Adrenal gland (tissue), 12 donors: ENCODE data around the gene BBLN. TPM values are rescaled to one million over a fixed set of nuclear protein-coding genes. Genes with fewer than 3 reads are reported as not detected.

Experiments
- DNase-seq, 7 donors: peaks; one replicate each; pipeline ENCODE4 v3.0.0-alpha.2; 2019 to 2020
- H3K27ac ChIP-seq, 5 donors: fragments of 200-600 bp; sonication (generic) in 4 of 5; 1 replicate in 3 of 5; 2 replicates in 2 of 5; pipeline versions ENCODE4 v1.5.1 to v1.8.0; 2016 to 2020; ENCODE audit warnings: mild to moderate bottlenecking in 1 of 5
- H3K27me3 ChIP-seq: fragments of 200-600 bp; 2 replicates; pipeline ENCODE4 v1.8.0; 2021
- H3K36me3 ChIP-seq, 2 donors: fragments of 200-600 bp; replicated peaks in 1 of 2; 1 replicate in 1 of 2; 2 replicates in 1 of 2; pipeline versions ENCODE4 v1.5.1 to v1.8.0; 2018 to 2022
- H3K4me1 ChIP-seq, 2 donors: fragments of 200-600 bp; replicated peaks in 1 of 2; 1 replicate in 1 of 2; 2 replicates in 1 of 2; pipeline versions ENCODE4 v1.5.1 to v1.8.0; 2018 to 2021
- H3K4me3 ChIP-seq, 4 donors: fragments of 200-600 bp; sonication (generic) in 3 of 4; one replicate each; pipeline ENCODE4 v1.5.1; 2016 to 2018
- H3K9me3 ChIP-seq, 3 donors: fragments of 200-600 bp; sonication (generic) in 1 of 3; replicated peaks in 1 of 3; 1 replicate in 2 of 3; 2 replicates in 1 of 3; pipeline versions ENCODE4 v1.5.1 to v1.8.0; 2016 to 2021
- POLR2A ChIP-seq, 2 donors: fragments of 450-650 bp; IDR thresholded peaks; one replicate each; pipeline ENCODE4 v1.6.1; 2017; ENCODE audit warnings: antibody characterized with exemption in 2 of 2, mild to moderate bottlenecking in 2 of 2, moderate library complexity in 1 of 2
- WGBS, 4 donors: extraction: QIAGEN DNeasy Blood & Tissue Kit in 2 of 4; methylation state at CpG; one replicate each; pipeline versions ENCODE4 v1.1.5 to v1.1.7; 2013 to 2017; 5-methylcytosine and 5-hydroxymethylcytosine counted together
- intact Hi-C, 2 donors: fragments of 100-400 bp; cut with DNase I; formaldehyde crosslinking; loops; one replicate each; pipeline versions ENCODE4 v1.14.1 to v1.15.0; 2022 to 2023
- polyA plus RNA-seq, 3 donors: library from polyadenylated mRNA; stranded (reverse); fragments of 200-250 nt in 2 of 3; fragments of 350-450 nt in 1 of 3; fragmentation: Illumina TruSeq in 1 of 3; extraction: RNeasy Lipid Tissue Mini Kit (QIAGEN cat#74804) in 1 of 3; gene quantifications; one replicate each; pipeline ENCODE4 v1.2.3, GENCODE V29; 2013 to 2014
- total RNA-seq, 9 donors: library from RNA; depleted of rRNA in 4 of 9; stranded (reverse); fragments of >200 nt in 4 of 9; fragments of 120-200 nt in 1 of 9; fragmentation: NEBNext Ultra II Directional in 1 of 9; extraction: Animal tissue kit (Norgen Biotek cat#: 25700) in 1 of 9; gene quantifications; one replicate each; pipeline versions ENCODE4 v1.1.0 to v1.2.4, GENCODE V29; 2013 to 2023
- TF ChIP-seq, protein P1 (sequence below), 6 experiments: fragments of 450-650 bp in 4 of 6; fragments of 200-600 bp in 2 of 6; sonication (generic) in 1 of 6; IDR thresholded peaks; 1 replicate in 5 of 6; 2 replicates in 1 of 6; pipeline versions ENCODE4 v1.5.1 to v1.8.0; 2016 to 2021; ENCODE audit warnings: antibody characterized with exemption in 6 of 6, mild to moderate bottlenecking in 2 of 6, moderate library complexity in 1 of 6
- donor health status: healthy with polysubstance abuse.
- donor health status: Bipolar disorder and iron deficiency.
- donor health status: DM: yes; HTN: yes; CAD: no.
- donor health status: DM: no; HTN: no; CAD: no.
- donor health status: DM: no; HTN: no; CAD: no.
- donor health status: DM: yes; HTN: yes; CAD: no.

The BBLN gene
- total and polyA plus RNA-seq, 12 donors = 5.5 to 1,914 (median 419) TPM

GRCh38 chr9:128136816-128137793, 23.0 kb upstream of the BBLN start:
- Histone ChIP-seq H3K4me1 (no peaks in the 10 kb centered on the region), H3K4me3 (no peak overlapping the region), H3K36me3 (no peaks in the 10 kb centered on the region), H3K27me3 (no peaks in the 10 kb centered on the region), H3K27ac (no peak overlapping the region), H3K9me3 (no peaks in the 10 kb centered on the region)
- no peak for TF ChIP-seq POLR2A (IDR thresholded peaks at IDR 0.05)
- TF ChIP-seq, protein P1, sequence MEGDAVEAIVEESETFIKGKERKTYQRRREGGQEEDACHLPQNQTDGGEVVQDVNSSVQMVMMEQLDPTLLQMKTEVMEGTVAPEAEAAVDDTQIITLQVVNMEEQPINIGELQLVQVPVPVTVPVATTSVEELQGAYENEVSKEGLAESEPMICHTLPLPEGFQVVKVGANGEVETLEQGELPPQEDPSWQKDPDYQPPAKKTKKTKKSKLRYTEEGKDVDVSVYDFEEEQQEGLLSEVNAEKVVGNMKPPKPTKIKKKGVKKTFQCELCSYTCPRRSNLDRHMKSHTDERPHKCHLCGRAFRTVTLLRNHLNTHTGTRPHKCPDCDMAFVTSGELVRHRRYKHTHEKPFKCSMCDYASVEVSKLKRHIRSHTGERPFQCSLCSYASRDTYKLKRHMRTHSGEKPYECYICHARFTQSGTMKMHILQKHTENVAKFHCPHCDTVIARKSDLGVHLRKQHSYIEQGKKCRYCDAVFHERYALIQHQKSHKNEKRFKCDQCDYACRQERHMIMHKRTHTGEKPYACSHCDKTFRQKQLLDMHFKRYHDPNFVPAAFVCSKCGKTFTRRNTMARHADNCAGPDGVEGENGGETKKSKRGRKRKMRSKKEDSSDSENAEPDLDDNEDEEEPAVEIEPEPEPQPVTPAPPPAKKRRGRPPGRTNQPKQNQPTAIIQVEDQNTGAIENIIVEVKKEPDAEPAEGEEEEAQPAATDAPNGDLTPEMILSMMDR (IDR thresholded peaks at IDR 0.05) = no peak
- intact Hi-C loops = no loop called here
- WGBS, 4 donors = 90 to 93% (median 92%) methylated on average over 17 to 18 of the region's 18 CpGs
- DNase-seq = no peak

DNA sequence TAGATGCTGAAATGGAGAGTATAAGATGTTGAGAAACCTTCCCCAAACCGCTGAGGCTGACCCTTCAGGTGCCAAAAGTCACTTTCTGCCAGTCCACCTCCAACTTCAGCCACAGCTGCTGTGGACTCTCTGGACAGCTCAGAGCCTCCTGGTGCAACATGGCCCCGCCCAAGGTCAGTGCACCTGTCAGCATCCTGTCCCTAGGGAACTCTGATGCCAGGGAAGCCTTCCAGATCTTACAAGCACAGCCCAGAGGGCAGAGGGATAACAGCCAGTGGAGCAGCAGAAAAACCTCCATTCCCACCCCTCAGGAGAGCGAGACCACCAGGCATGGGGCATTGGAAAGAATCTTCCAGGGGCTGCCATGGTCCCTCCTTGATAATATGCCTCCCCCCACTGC, 22.1 kb upstream of the BBLN start:
- Histone ChIP-seq H3K27ac (no peak overlapping the region), H3K36me3 (no peaks in the 10 kb centered on the region), H3K27me3 (no peaks in the 10 kb centered on the region), H3K4me3 (no peak overlapping the region), H3K4me1 (no peaks in the 10 kb centered on the region), H3K9me3 (no peaks in the 10 kb centered on the region)
- TF ChIP-seq, protein P1 (IDR thresholded peaks at IDR 0.05) = no peak
- TF ChIP-seq POLR2A (IDR thresholded peaks at IDR 0.05) = no peak
- 80 to 86% (median 84%) methylated on average over 1 to 3 of the region's 3 CpGs for WGBS, 4 donors
- intact Hi-C loops = no loop called here
- DNase-seq = no peak

DNA sequence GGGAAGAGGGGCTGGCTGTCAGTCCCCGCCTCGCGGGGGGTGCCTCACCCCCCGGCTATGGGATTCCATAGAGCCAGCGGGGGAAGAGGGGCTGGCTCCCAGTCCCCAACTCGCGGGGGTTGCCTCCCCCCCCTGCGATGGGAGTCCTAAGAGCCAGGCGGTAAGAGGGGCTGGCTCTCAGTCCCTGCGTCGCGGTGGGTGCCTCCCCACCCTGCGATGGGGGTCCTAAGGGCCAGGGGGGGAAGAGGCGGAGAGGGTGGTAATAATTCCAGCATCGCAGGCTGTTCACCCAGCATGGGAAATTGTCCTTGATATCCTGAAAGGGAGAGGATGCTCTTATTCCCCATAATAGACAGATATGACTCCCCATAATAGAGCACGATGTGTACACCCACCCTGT, 20.4 kb upstream of the BBLN start:
- TF ChIP-seq, protein P1 (IDR thresholded peaks at IDR 0.05) = no peak
- TF ChIP-seq POLR2A (IDR thresholded peaks at IDR 0.05) = no peak
- intact Hi-C loops = no loop called here
- no peaks in the 10 kb centered on the region for H3K4me1 ChIP-seq
- H3K4me3 ChIP-seq = no peak overlapping the region
- H3K9me3 ChIP-seq = no peaks in the 10 kb centered on the region
- H3K27ac ChIP-seq = no peak overlapping the region
- DNase-seq = no peak
- H3K36me3 ChIP-seq = no peaks in the 10 kb centered on the region
- no peaks in the 10 kb centered on the region for H3K27me3 ChIP-seq
- 75 to 92% (median 86%) methylated on average over 3 to 9 of the region's 16 CpGs for WGBS, 4 donors

GRCh38 chr9:128141604-128142003, 18.5 kb upstream of the BBLN start:
- Histone ChIP-seq H3K9me3 (no peaks in the 10 kb centered on the region), H3K4me1 (no peaks in the 10 kb centered on the region), H3K36me3 (no peaks in the 10 kb centered on the region), H3K27me3 (no peaks in the 10 kb centered on the region), H3K27ac (no peak overlapping the region), H3K4me3 (no peak overlapping the region)
- 91 to 100% (median 98%) methylated on average over 3 of the region's 3 CpGs for WGBS, 4 donors
- TF ChIP-seq, protein P1 (IDR thresholded peaks at IDR 0.05) = no peak
- TF ChIP-seq POLR2A (IDR thresholded peaks at IDR 0.05) = no peak
- no peak for DNase-seq
- intact Hi-C loops = no loop called here
